Spinal cord (tissue), 10 donors: ENCODE results near the gene RABEPK. TPM values are rescaled to one million over a fixed set of nuclear protein-coding genes. Genes with fewer than 3 reads are reported as not detected.

Experiments
- DNase-seq, 6 donors: peaks; one replicate each; pipeline versions ENCODE4 v3.0.0 to v3.0.0-alpha.2; 2013 to 2015; ENCODE audit warnings: low spot score in 6 of 6, low read depth in 4 of 6
- H3K27ac ChIP-seq: one replicate; pipeline ENCODE4 v1.5.1; 2013; ENCODE audit warnings: low read depth, low read length, control low read depth
- H3K27me3 ChIP-seq: one replicate; pipeline ENCODE4 v1.6.1; 2013; ENCODE audit warnings: low read length; ENCODE audit not compliant: control insufficient read depth, insufficient read depth
- H3K36me3 ChIP-seq: one replicate; pipeline ENCODE4 v1.6.1; 2013; ENCODE audit warnings: low read length; ENCODE audit not compliant: control insufficient read depth, insufficient read depth
- H3K4me1 ChIP-seq: one replicate; pipeline ENCODE4 v1.6.1; 2013; ENCODE audit warnings: low read length; ENCODE audit not compliant: control insufficient read depth, insufficient read depth
- H3K4me3 ChIP-seq: one replicate; pipeline ENCODE4 v1.5.1; 2013; ENCODE audit warnings: low read depth, low read length, control low read depth
- H3K9me3 ChIP-seq: one replicate; pipeline ENCODE4 v1.6.1; 2013; ENCODE audit warnings: low read length; ENCODE audit not compliant: control insufficient read depth, insufficient read depth
- WGBS: methylation state at CpG from one replicate; pipeline ENCODE4 v1.1.5; 2013; ENCODE audit warnings: missing lambda C conversion rate; ENCODE audit not compliant: insufficient coverage; 5-methylcytosine and 5-hydroxymethylcytosine counted together
- polyA plus RNA-seq, 2 donors: library from polyadenylated mRNA; unstranded; fragments of 120-200 nt; gene quantifications; one replicate each; pipeline ENCODE4 v1.2.1, GENCODE V29; 2013; ENCODE audit not compliant: insufficient read length in 2 of 2
- small RNA-seq: library from RNA; depleted of rRNA; stranded (forward); fragments of <200 nt; gene quantifications from one replicate; pipeline ENCODE3, GENCODE V24; 2014; ENCODE audit warnings: low replicate concordance
- total RNA-seq, 2 donors: library from RNA; depleted of rRNA in 1 of 2; stranded (reverse); fragments of 120-200 nt in 1 of 2; fragments of >200 nt in 1 of 2; gene quantifications; one replicate each; pipeline versions ENCODE4 v1.2.3 to v1.2.4, GENCODE V29; 2013 to 2014
- donor health status: healthy.

RABEPK gene
- total and polyA plus RNA-seq, 4 donors: 19.5 to 31.9 (median 27.1) TPM

DNA sequence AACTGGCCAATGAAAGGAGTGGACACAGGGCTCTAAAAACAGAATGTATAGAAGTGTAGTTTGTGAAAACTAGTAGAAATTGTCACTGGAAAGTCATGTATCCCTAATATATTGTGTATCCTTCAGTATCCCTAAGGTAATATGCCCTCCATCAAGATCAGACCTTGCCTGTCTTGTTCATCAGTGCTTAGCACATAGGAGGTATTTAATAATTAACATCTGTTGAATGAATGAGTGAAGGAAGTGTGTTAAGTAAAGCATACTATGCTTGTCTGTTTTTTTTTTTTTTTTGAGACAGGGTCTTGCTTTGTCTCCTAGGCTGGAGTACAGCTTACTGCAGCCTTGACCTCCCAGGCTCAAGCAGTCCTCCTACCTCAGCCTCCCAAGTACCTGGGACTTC, 77.1 kb downstream of the RABEPK start:
- no peak overlapping the region for H3K4me3 ChIP-seq

DNA sequence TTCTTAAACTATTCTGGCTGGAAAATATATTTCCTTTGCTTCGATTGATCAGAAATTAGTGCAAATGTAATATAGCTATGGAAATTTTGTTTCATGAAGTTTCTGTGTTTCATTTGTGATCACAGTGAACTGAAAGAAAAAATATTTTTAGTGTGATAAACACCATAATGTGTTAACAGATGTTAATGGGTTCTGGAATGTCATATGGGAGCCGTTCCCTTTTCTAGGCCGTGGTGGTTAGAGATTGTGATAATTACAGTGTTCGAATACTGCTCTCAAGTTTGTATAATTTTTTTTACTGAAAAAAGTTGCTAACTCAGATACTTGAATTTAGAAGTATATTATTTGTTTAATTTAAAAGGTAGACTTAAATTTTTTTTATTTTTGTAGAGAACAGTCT, 80.6 kb downstream of the RABEPK start:
- WGBS: no CpG with 5 or more reads among the region's 4 CpGs
- no peak overlapping the region for H3K27ac ChIP-seq
- H3K27me3 ChIP-seq: no peaks in the 10 kb centered on the region
- peak in 1 of 6 donors; percentile 70 for DNase-seq
- H3K9me3 ChIP-seq: no peaks in the 10 kb centered on the region
- no peak overlapping the region for H3K4me3 ChIP-seq
- H3K4me1 ChIP-seq: no peaks in the 10 kb centered on the region
- H3K36me3 ChIP-seq: no peaks in the 10 kb centered on the region

More for the DNA sequence above, 77.1 kb downstream of the RABEPK start:
- H3K27ac ChIP-seq: no peak overlapping the region
- H3K27me3 ChIP-seq: no peaks in the 10 kb centered on the region
- DNase-seq: no peak
- H3K36me3 ChIP-seq: no peaks in the 10 kb centered on the region
- no peaks in the 10 kb centered on the region for H3K9me3 ChIP-seq
- no peaks in the 10 kb centered on the region for H3K4me1 ChIP-seq

Small RNA genes within 50 kb of the gene (small RNA-seq; reads per million reads assigned to genes)
- gene AL354710.1: not detected

Other genes with a start within 250 kb of the RABEPK start
- gene SCAI, start 57.0 kb upstream of the RABEPK start, total RNA-seq: 10 to 100 TPM; 16.9 to 36.6 TPM
- 10 to 100 TPM; 11.7 to 15.2 TPM for gene SCAI, start 57.0 kb upstream of the RABEPK start, polyA plus RNA-seq
- 10 to 100 TPM; 26.6 to 41.5 TPM for gene PPP6C, start 10.7 kb upstream of the RABEPK start, total RNA-seq
- gene PPP6C, start 10.7 kb upstream of the RABEPK start, polyA plus RNA-seq: 10 to 100 TPM; 44.7 to 48.9 TPM
- 10 to 100 TPM; 65.0 to 86.9 TPM for gene HSPA5, start 40.8 kb downstream of the RABEPK start, total RNA-seq
- 100 to 1,000 TPM; 198 TPM for gene HSPA5, start 40.8 kb downstream of the RABEPK start, polyA plus RNA-seq
- gene GAPVD1, start 61.3 kb downstream of the RABEPK start, total RNA-seq: 10 to 100 TPM; 52.1 to 91.4 TPM
- gene GAPVD1, start 61.3 kb downstream of the RABEPK start, polyA plus RNA-seq: 10 to 100 TPM; 35.2 to 38.2 TPM